Upper lobe of left lung (tissue), 4 donors: Measurements from ENCODE around the gene SUSD6.

Experiments used
- CTCF ChIP-seq, 6 experiments: fragments of 450-650 bp in 4 of 6; fragments of 200-600 bp in 2 of 6; sonication (generic) in 2 of 6; IDR thresholded peaks; one replicate each; pipeline ENCODE4 v1.5.1; 2016 to 2019; ENCODE audit warnings: antibody characterized with exemption in 6 of 6
- POLR2A ChIP-seq, 4 donors: fragments of 450-650 bp; IDR thresholded peaks; one replicate each; pipeline ENCODE4 v1.5.1; 2016 to 2017; ENCODE audit warnings: antibody characterized with exemption in 4 of 4, mild to moderate bottlenecking in 2 of 4

GRCh38 chr14:69615121-69615495, 3.7 kb downstream of the SUSD6 start:
- TF ChIP-seq CTCF (IDR thresholded peaks at IDR 0.05) (no peak), POLR2A (IDR thresholded peaks at IDR 0.05) (no peak)
